Lower leg skin (tissue), 3 donors: ENCODE data around the gene FBXO27.

Experiments
- CTCF ChIP-seq, 3 donors: fragments of 450-650 bp; IDR thresholded peaks; one replicate each; pipeline ENCODE4 v1.5.1; 2016; ENCODE audit warnings: antibody characterized with exemption in 3 of 3, mild to moderate bottlenecking in 3 of 3, moderate library complexity in 2 of 3
- POLR2A ChIP-seq, 2 donors: fragments of 450-650 bp; IDR thresholded peaks; one replicate each; pipeline ENCODE4 v1.6.1; 2016 to 2017; ENCODE audit warnings: antibody characterized with exemption in 2 of 2, mild to moderate bottlenecking in 1 of 2, moderate library complexity in 1 of 2

- TF ChIP-seq POLR2A (IDR thresholded peaks at IDR 0.05) (no peak), CTCF (IDR thresholded peaks at IDR 0.05) (no peak)
Measured at GRCh38 chr19:39078436-39079200, 46.3 kb upstream of the FBXO27 start.
